Measurements from ENCODE around the gene MACF1. TPM values are rescaled to one million over a fixed set of nuclear protein-coding genes. Genes with fewer than 3 reads are reported as not detected.
A peak's percentile ranks its signal among the peaks of the same experiment; 100 is the strongest.

The MACF1 gene
- total RNA-seq, 5 donors from 2014 or later (not counting 1 experiment from before 2014, with no cell fraction given), result 232 to 596 (median 258) TPM

DNA sequence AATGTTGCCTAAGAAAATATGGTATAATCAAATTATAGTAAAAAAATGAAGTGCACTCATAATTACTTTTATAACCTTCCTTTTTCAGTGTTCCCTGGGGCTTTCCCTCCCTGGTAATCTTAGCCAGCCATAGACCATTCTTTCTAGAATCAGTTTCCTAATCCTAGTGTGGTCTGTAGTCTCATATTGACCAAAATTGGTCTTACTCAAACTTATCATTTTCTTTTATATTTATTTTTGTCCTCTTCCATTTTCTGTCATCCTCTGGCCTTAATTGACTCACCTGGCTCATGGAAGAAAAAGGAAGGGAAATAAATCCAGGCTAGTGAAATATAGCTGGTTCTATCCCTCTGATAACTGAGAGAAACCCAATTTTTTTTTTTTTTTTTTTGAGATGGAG is 216.0 kb downstream of the MACF1 start:
- Histone ChIP-seq H3K4me3 (ENCODE audit: control insufficient read depth in 1 of 2, extremely low read depth in 1 of 2, low read length in 1 of 2) (no peak overlapping the region), H3K4me1 (ENCODE audit: control insufficient read depth in 1 of 2, extremely low read depth in 1 of 2, insufficient read depth in 2 of 2, low read length in 2 of 2) (no peaks in the 10 kb centered on the region), H3K9me3 (no peaks in the 10 kb centered on the region), H3K27ac (ENCODE audit: low read length) (no peak overlapping the region), H3K36me3 (ENCODE audit: control insufficient read depth in 2 of 2, extremely low read depth in 1 of 2, insufficient read depth in 1 of 2, low read length in 1 of 2) (peaks cover 0 to 40% of the 10 kb centered on the region in 2 donors), H3K27me3 (replicated peaks in 1 of 2; ENCODE audit: control insufficient read depth in 2 of 2, extremely low read depth in 1 of 2, insufficient read depth in 2 of 2, low read length in 1 of 2) (no peaks in the 10 kb centered on the region)
- Mint-ChIP-seq H3K4me3 (no peak overlapping the region), H3K36me3 (peaks cover 39% of the 10 kb centered on the region), H3K9me3 (no peaks in the 10 kb centered on the region), H3K27ac (no peak overlapping the region), H3K4me1 (peaks cover 21 to 22% (median 22%) of the 10 kb centered on the region in 3 donors), H3K27me3 (no peaks in the 10 kb centered on the region)
- DNase-seq (no peak), ATAC-seq (replicated peaks in 1 of 4) (no peak)
- POLR2A ChIA-PET, result no interaction called here
- CTCF ChIA-PET, result no interaction called here

DNA sequence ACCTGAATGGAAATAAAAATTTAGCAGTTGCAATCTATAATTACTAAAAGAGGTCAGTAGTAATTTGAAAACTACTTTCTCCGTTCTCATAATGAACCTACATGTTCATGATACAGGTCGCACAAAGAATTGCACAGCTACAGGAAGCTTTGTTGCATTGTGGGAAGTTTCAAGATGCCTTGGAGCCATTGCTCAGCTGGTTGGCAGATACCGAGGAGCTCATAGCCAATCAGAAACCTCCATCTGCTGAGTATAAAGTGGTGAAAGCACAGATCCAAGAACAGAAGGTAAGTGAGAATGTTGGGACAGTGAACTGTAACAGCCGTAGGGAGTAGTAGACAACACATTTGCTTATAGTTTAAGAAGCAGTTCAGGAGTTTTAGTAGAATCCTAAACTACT is 218.1 kb downstream of the MACF1 start:
- 33% methylated on average over 2 of the region's 4 CpGs for WGBS (ENCODE audit: insufficient coverage)
- Mint-ChIP-seq H3K27me3 (no peaks in the 10 kb centered on the region), H3K4me3 (no peak overlapping the region), H3K9me3 (no peaks in the 10 kb centered on the region), H3K36me3 (peaks cover 48% of the 10 kb centered on the region), H3K27ac (no peak overlapping the region), H3K4me1 (peaks cover 15 to 19% (median 17%) of the 10 kb centered on the region in 3 donors)
- ChIA-PET CTCF (no interaction called here), POLR2A (no interaction called here)
- Histone ChIP-seq H3K4me3 (ENCODE audit: control insufficient read depth in 1 of 2, extremely low read depth in 1 of 2, low read length in 1 of 2) (no peak overlapping the region), H3K9me3 (no peaks in the 10 kb centered on the region), H3K27ac (ENCODE audit: low read length) (no peak overlapping the region), H3K36me3 (ENCODE audit: control insufficient read depth in 2 of 2, extremely low read depth in 1 of 2, insufficient read depth in 1 of 2, low read length in 1 of 2) (peaks cover 0 to 52% of the 10 kb centered on the region in 2 donors), H3K4me1 (ENCODE audit: control insufficient read depth in 1 of 2, extremely low read depth in 1 of 2, insufficient read depth in 2 of 2, low read length in 2 of 2) (no peaks in the 10 kb centered on the region), H3K27me3 (replicated peaks in 1 of 2; ENCODE audit: control insufficient read depth in 2 of 2, extremely low read depth in 1 of 2, insufficient read depth in 2 of 2, low read length in 1 of 2) (no peaks in the 10 kb centered on the region)
- DNase-seq, result no peak
- no peak for ATAC-seq (replicated peaks in 1 of 4)

DNA sequence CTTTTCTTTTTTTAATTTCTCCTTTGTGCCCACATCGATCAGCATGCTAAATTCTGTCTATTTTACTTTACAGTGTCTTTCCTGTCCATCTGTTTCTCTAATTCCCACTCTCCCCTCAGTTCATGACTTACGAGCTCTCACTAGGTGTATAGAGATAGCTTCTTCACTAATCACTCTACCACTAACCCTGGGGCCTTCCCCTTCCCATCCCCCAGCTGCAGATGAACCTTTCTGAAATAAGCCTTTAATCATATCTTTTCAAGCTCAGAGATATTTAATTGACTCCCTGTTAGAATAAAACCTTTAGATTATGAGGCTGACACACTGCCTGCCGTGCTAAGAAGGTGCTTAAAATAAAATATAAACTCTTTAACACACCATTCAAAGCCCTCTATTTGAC is 220.7 kb downstream of the MACF1 start:
- ChIA-PET CTCF (interaction anchor here in 1 of 2 donors (0.6 to 0.8 kb wide), 3 partner anchors 13 to 118 kb away, joined by 3 read pairs; no protein-coding TSS in a partner anchor), POLR2A (interaction anchor here in 1 of 2 donors (0.7 kb wide), 1 partner anchor 203 kb away, joined by 4 read pairs; no protein-coding TSS in a partner anchor)
- H3K4me1 ChIP-seq (ENCODE audit: control insufficient read depth in 1 of 2, extremely low read depth in 1 of 2, insufficient read depth in 2 of 2, low read length in 2 of 2), result no peaks in the 10 kb centered on the region
- 100% methylated on average over 1 of the region's 3 CpGs for WGBS (ENCODE audit: insufficient coverage)
- H3K27ac ChIP-seq (ENCODE audit: low read length), result no peak overlapping the region
- no peak overlapping the region for H3K4me3 Mint-ChIP-seq
- H3K27me3 Mint-ChIP-seq, result no peaks in the 10 kb centered on the region
- DNase-seq (no peak), ATAC-seq (replicated peaks in 1 of 4) (no peak)
- peak overlapping the region in 1 of 2 donors; percentile 4 for H3K27ac Mint-ChIP-seq
- H3K9me3 Mint-ChIP-seq, result no peaks in the 10 kb centered on the region
- no peaks in the 10 kb centered on the region for H3K9me3 ChIP-seq
- H3K4me3 ChIP-seq (ENCODE audit: control insufficient read depth in 1 of 2, extremely low read depth in 1 of 2, low read length in 1 of 2), result no peak overlapping the region
- no peaks in the 10 kb centered on the region for H3K27me3 ChIP-seq (replicated peaks in 1 of 2; ENCODE audit: control insufficient read depth in 2 of 2, extremely low read depth in 1 of 2, insufficient read depth in 2 of 2, low read length in 1 of 2)
- H3K36me3 ChIP-seq (ENCODE audit: control insufficient read depth in 2 of 2, extremely low read depth in 1 of 2, insufficient read depth in 1 of 2, low read length in 1 of 2), result peaks cover 0 to 67% of the 10 kb centered on the region in 2 donors
- peaks cover 62% of the 10 kb centered on the region for H3K36me3 Mint-ChIP-seq
- peaks cover 8 to 10% (median 8%) of the 10 kb centered on the region in 3 donors for H3K4me1 Mint-ChIP-seq

DNA sequence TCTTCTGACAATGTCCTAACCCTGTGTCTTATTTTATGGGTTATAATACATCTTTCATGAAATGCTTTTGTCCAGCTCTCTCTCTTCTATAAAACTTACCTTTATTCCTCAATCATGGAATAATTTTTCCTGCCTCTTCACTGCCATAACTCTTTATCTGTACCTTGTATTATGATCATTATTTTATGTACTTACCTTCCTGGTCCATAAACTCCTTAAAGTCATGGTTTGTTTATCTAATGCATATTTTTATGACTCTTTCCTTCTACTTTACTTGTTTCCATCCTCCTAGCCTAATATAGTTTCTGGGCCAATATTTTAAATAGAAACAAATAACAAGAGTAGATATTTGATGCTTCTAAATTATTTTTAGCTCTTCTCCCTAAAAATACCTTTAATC is 221.1 kb downstream of the MACF1 start:
- Mint-ChIP-seq H3K4me3 (no peak overlapping the region), H3K27me3 (no peaks in the 10 kb centered on the region), H3K27ac (peak overlapping the region; percentile 0 to 4), H3K4me1 (peaks cover 7 to 10% (median 8%) of the 10 kb centered on the region in 3 donors), H3K9me3 (no peaks in the 10 kb centered on the region), H3K36me3 (peaks cover 66% of the 10 kb centered on the region)
- ChIA-PET CTCF (interaction anchor here in 1 of 2 donors (0.8 kb wide), 1 partner anchor 29 kb away, joined by 3 read pairs; no protein-coding TSS in a partner anchor), POLR2A (interaction anchor here in 1 of 2 donors (0.7 kb wide), 1 partner anchor 203 kb away, joined by 4 read pairs; no protein-coding TSS in a partner anchor)
- Histone ChIP-seq H3K9me3 (no peaks in the 10 kb centered on the region), H3K27ac (ENCODE audit: low read length) (no peak overlapping the region), H3K36me3 (ENCODE audit: control insufficient read depth in 2 of 2, extremely low read depth in 1 of 2, insufficient read depth in 1 of 2, low read length in 1 of 2) (peaks cover 0 to 72% of the 10 kb centered on the region in 2 donors), H3K27me3 (replicated peaks in 1 of 2; ENCODE audit: control insufficient read depth in 2 of 2, extremely low read depth in 1 of 2, insufficient read depth in 2 of 2, low read length in 1 of 2) (no peaks in the 10 kb centered on the region), H3K4me3 (ENCODE audit: control insufficient read depth in 1 of 2, extremely low read depth in 1 of 2, low read length in 1 of 2) (no peak overlapping the region), H3K4me1 (ENCODE audit: control insufficient read depth in 1 of 2, extremely low read depth in 1 of 2, insufficient read depth in 2 of 2, low read length in 2 of 2) (no peaks in the 10 kb centered on the region)
- ATAC-seq (replicated peaks in 1 of 4), result no peak
- no peak for DNase-seq

DNA sequence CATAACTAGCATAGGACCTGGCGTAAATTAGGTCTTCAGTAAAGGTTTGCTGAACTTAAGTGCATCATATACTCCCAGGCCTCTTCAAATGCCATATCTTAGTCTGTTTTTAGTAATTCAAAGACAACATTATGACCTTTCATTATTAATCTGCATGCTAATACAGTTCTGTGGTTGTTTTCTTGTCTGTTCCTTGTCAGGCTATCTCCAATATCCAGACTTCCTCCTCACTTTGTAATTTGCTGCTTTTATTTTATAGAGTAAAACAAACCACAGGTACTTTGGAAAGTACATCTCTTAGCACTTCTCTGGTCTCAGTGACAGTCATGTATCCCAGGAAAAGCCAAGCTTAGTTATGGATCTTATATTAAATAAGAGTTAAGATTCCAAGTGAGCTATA is 221.9 kb downstream of the MACF1 start:
- no peaks in the 10 kb centered on the region for H3K27me3 ChIP-seq (replicated peaks in 1 of 2; ENCODE audit: control insufficient read depth in 2 of 2, extremely low read depth in 1 of 2, insufficient read depth in 2 of 2, low read length in 1 of 2)
- ATAC-seq (replicated peaks in 1 of 4) (no peak), DNase-seq (no peak)
- Mint-ChIP-seq H3K4me1 (peaks cover 7 to 10% (median 8%) of the 10 kb centered on the region in 3 donors), H3K9me3 (no peaks in the 10 kb centered on the region), H3K36me3 (peaks cover 69% of the 10 kb centered on the region), H3K27ac (no peak overlapping the region), H3K4me3 (no peak overlapping the region), H3K27me3 (no peaks in the 10 kb centered on the region)
- no CpG with 5 or more reads among the region's 1 CpG for WGBS (ENCODE audit: insufficient coverage)
- no peak overlapping the region for H3K27ac ChIP-seq (ENCODE audit: low read length)
- no peaks in the 10 kb centered on the region for H3K9me3 ChIP-seq
- no peak overlapping the region for H3K4me3 ChIP-seq (ENCODE audit: control insufficient read depth in 1 of 2, extremely low read depth in 1 of 2, low read length in 1 of 2)
- no peaks in the 10 kb centered on the region for H3K4me1 ChIP-seq (ENCODE audit: control insufficient read depth in 1 of 2, extremely low read depth in 1 of 2, insufficient read depth in 2 of 2, low read length in 2 of 2)
- H3K36me3 ChIP-seq (ENCODE audit: control insufficient read depth in 2 of 2, extremely low read depth in 1 of 2, insufficient read depth in 1 of 2, low read length in 1 of 2), result peaks cover 0 to 79% of the 10 kb centered on the region in 2 donors
- POLR2A ChIA-PET, result interaction anchor here (0.5 to 0.6 kb wide), 2 partner anchors 55 to 235 kb away, joined by 3 to 8 read pairs; no protein-coding TSS in a partner anchor
- CTCF ChIA-PET, result interaction anchor here in 1 of 2 donors (0.6 to 1.4 kb wide), 2 partner anchors 14 to 297 kb away, joined by 3 to 5 read pairs; no protein-coding TSS in a partner anchor

DNA sequence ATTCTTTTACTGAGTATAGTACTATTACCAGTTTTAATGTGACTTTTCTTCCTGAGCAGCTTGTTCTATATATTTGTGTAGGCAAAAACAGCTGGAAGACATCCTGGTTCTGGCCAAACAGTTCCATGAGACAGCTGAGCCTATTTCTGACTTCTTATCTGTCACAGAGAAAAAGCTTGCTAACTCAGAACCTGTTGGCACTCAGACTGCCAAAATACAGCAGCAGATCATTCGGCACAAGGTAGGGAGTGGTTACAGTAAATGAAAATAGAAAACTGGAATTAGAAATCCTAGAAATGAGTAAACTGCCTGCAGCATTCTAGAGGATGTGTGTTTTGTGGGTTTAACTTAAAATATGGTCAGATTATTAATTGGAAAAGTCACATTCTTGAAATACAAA is 222.9 kb downstream of the MACF1 start:
- H3K27ac Mint-ChIP-seq, result no peak overlapping the region
- Histone ChIP-seq H3K9me3 (no peaks in the 10 kb centered on the region), H3K4me3 (ENCODE audit: control insufficient read depth in 1 of 2, extremely low read depth in 1 of 2, low read length in 1 of 2) (no peak overlapping the region), H3K4me1 (ENCODE audit: control insufficient read depth in 1 of 2, extremely low read depth in 1 of 2, insufficient read depth in 2 of 2, low read length in 2 of 2) (no peaks in the 10 kb centered on the region), H3K27me3 (replicated peaks in 1 of 2; ENCODE audit: control insufficient read depth in 2 of 2, extremely low read depth in 1 of 2, insufficient read depth in 2 of 2, low read length in 1 of 2) (no peaks in the 10 kb centered on the region), H3K36me3 (ENCODE audit: control insufficient read depth in 2 of 2, extremely low read depth in 1 of 2, insufficient read depth in 1 of 2, low read length in 1 of 2) (peaks cover 0 to 87% of the 10 kb centered on the region in 2 donors), H3K27ac (ENCODE audit: low read length) (no peak overlapping the region)
- no peak for ATAC-seq (replicated peaks in 1 of 4)
- no peaks in the 10 kb centered on the region for H3K9me3 Mint-ChIP-seq
- peaks cover 72% of the 10 kb centered on the region for H3K36me3 Mint-ChIP-seq
- no CpG with 5 or more reads among the region's 1 CpG for WGBS (ENCODE audit: insufficient coverage)
- ChIA-PET POLR2A (interaction anchor here in 1 of 2 donors (0.6 kb wide), 1 partner anchor 219 kb away, joined by 6 read pairs; no protein-coding TSS in a partner anchor), CTCF (interaction anchor here in 1 of 2 donors (1.4 kb wide), 1 partner anchor 15 kb away, joined by 3 read pairs; no protein-coding TSS in a partner anchor)
- H3K27me3 Mint-ChIP-seq, result no peaks in the 10 kb centered on the region
- no peak overlapping the region for H3K4me3 Mint-ChIP-seq
- no peak for DNase-seq
- H3K4me1 Mint-ChIP-seq, result peaks cover 4 to 10% (median 6%) of the 10 kb centered on the region in 3 donors
